ACHN (cell line): ENCODE data around the gene SULF2.

Experiments
- DNase-seq: peaks from one replicate; pipeline ENCODE4 v3.0.0-alpha.2; 2015
- in situ Hi-C: cut with HindIII; loops from 2 replicates; pipeline ENCODE4 v1.10.0; 2017; ENCODE audit warnings: low sequenced_read_pairs, low pct_ligation_motif_present, low pct_unique_long_range_greater_than_20kb

Gene SULF2

DNA sequence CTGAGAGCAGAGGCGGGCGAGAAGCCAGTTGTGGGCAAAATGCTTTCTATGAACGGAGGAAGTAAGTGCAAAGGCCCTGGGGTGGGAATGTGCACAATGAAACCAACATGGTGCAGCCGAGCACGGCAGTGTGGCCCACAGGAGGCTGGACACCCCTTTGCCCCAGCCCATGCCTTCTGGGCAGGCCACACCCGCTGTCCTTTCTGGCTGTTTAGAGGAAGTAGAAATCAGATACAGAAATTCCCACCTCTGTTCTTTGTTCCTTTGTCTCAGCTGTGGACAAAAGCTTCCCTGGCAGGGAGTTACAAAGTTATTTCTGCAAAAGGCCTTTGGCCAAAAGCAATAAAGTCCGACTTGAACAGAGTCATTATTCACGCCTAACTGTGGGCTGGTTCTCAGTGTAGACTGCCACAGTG, 11.9 kb downstream of the SULF2 start:
- in situ Hi-C loops, result no loop called here

DNA sequence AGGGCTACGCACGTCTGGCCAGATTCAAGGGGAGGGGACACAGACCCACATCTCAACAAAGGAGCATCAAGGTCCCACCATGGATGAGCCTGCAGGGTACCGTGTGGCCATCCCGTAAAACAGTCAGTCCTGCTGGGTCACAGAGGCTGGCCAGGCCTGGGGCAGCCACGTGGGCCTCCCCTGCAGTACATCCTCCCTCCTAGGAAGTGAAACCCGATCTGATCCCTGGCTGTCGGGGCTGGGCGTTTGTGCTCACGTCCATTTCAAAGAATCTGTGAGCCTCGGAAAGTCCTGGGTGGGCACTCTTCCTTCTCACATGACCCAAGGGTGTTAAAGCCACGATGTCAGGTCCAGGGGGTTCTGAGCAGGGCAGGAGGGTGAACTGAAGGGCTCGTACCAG, 14.3 kb downstream of the SULF2 start:
- in situ Hi-C loops, result no loop called here
- no peak for DNase-seq

More for the DNA sequence above, 11.9 kb downstream of the SULF2 start:
- no peak for DNase-seq

DNA sequence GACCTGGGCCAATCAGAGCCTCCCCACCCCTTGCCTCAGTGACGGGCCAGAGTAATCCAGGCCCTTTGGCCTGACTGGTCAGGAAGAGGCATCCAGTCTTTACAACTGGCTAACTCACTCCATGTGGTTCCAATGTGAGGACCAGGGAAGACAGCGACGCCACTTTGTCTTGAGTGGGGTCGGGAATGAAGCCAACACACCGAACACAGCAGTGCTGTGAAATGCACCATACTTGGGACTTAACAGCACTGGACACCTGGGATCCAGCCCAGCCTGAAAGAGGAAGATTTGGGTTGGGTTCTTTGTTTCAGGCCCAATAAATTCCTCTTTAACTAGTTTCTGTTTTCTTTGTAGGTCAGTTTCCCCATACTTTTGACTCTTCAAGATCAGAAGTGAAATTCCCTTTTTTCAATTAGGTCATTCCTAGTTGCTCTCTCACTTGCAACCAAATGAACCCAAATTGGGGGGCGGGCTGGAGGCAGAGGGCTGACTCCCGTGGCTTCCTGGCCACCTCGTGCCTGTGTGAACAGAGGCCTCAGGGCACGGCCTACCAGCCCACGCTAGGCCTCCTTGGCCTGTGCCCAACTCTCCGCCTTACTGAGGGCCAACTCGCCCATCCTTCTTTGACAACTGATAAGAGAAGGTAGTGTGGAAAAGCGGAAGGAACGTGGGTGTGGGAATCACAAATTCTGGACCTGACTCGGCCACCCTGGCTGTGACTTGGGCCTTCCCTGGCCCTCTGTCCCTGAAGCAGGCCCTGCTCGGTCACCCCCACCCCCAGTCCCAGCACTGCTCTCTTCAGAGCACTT, 17.1 kb downstream of the SULF2 start:
- in situ Hi-C loops, result no loop called here
- no peak for DNase-seq

DNA sequence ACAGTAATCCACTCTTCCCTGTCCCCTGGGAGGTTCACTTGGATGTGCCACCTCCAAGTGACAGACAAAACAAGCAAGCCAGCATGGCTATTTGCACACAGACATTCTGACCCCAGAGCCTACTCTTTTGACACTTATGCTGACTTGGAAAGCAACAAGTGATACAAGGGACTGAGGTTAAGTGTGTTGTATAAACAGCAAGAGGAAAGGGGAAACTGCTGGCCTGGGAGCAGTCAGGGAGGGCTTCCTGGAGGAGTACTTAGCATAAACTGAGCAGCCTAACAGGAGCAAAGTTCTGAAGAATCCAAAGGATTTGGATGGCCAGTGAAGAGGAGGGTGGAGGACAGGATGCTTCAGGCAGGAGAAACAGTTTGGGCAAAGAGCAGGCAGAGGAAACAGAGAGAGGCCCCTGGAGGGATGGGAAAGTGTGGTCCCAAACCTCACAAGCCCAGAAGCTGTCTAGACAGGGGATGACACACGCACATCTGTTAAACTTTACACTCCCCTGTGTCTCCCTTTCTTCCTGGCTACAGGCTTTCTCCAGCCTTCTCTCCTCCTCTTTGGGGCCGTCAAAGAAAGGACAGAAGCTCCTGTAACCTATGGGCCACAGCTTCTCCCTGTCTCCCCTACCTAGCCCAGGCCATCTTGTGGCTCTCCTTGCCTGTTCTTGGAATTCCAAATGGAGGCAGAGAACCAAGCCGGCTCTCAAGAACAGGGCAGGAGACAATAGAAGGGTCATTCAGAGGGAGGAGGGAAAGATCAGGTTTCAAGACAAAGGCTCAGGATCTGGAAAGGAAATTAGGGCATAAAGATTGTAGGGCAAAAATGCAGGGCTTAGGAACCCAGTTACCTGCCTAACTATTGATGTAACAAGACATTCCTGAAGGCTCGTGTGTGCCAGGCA, 19.3 kb downstream of the SULF2 start:
- no peak for DNase-seq
- in situ Hi-C loops, result no loop called here

DNA sequence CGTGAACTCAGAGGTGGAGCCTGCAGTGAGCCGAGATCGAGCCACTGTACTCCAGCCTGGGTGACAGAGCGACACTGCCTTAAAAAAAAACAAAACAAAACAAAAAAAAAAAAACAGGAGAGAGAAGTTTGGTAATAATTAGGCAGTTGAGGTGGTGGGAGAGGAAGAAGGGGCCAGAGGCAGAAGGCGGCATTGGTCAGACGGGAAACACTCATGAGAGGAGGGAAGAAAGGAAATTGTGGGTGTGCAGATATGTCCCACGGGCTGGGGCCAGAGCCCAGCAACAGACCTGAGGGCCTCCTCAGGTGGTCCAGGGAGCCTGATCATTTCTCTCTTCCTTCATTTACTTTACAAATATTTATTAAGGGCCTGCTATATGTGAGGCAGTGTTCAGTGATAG, 20.0 kb downstream of the SULF2 start:
- no peak for DNase-seq
- in situ Hi-C loops, result no loop called here

DNA sequence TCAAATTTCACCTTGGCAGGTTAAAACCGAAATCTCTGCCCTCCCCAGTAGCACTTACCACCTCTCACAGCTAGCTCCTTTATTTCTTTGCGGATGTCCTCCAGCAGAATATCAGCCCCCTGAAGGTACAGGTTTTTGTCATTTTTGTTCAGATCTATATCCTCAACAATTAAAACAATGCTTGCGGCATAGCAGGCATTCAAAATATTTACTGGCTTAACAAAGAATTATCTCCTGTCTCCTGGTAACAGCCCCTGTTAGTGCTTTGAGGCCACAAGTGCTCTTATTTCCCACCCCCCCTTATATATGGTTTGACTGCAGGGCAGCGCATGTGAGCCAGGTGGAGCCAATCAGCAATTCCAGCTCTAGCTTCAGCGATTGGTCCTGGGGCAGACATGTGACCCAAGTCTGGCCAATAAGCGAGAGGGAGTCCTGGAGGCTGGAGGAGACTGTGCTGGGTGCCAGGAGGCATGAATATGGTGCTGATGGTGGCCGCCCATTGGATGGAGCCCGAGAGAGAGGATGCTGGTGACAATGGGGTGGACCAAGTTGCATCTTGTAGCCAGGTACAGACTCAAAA, 21.0 kb downstream of the SULF2 start:
- in situ Hi-C loops, result no loop called here
- DNase-seq, result peak; percentile 11

DNA sequence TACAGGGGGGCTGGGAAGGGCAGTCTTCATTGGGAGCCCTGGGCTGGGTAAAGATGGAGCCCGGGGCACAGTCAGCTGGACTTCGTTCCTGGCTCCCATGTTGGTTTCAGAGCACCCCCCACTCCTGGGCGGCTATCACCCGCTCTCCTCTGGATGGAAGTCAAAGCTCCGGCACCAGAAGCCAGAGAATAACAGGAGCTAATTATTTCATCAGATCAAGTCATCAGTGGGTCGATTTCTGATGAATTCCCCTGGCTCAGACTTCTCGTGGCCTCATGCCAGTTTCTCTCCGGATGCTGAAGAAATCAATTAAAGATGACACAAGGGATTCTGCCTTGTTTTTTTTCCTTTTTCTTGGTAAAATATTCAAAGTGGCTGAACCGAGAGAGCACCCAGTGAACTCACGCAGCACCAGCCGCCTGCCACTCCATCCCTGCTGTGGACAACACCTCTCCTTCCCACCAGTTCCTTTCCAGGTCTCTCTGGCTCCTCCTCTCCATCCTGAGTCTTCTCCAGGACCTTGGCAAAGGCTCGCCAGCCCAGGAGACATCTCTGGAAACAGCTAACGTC, 22.5 kb downstream of the SULF2 start:
- DNase-seq, result no peak
- in situ Hi-C loops, result no loop called here

DNA sequence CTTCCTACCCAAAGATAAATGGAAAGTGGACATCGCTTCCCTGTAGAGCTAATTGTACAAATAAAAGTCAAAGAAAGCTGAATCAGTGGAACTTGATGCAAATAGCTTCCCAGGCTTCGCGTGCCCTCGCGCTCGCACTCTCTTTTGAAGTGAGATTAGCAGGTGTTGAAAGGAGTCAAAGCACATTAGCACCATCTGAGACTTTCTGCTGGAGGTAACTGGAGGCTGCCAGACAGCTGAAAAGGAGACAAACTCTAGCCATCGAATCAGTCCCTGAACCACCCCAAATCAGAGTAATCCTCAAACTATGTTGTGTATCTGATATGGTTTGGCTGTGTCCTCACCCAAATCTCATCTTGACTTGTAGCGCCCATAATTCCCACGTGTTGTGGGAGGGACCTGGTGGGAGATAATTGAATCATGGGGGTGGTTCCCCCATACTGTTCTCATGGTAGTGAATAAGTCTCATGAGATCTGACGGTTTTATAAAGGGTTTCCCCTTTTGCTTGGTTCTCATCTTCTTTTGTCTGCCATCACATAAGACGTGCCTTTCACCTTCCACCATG, 23.7 kb downstream of the SULF2 start:
- in situ Hi-C loops, result no loop called here

DNA sequence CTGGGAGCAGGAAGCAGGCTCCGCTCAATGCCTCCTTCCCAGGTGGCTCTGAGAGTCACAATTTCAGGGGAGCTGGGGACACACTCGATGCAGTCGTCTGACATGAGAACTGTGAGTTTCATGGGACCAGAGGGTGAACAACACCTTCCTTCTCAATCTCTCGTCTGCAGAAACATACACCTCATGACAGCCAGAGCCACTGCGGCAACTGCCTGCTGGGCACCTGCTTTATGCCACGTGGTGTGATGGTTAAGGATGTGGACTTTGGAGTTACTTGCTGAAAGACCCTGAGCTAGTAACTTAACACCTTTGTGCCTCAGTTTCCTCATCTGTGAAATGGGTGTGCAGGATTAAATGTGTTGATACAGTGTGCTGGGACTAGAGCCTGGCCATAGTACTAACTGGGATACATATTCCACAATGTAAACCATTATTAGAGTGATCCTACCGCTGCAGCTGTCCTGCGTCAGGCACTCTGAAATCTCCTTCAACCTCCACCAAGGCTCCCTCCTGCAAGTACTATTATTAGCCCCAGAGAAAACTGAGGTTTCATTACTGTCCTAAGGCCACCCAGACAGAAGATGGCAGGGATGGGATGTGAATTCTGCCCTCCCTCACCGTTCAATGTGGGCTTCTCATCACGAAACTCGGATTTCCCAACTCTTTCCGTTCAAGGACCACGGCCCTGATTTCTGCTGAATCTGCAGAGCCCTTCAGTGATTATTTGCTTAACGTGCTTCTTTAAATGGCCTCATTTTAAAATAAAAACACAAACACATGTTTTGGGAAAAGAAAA, 24.4 kb downstream of the SULF2 start:
- DNase-seq, result no peak

More for the DNA sequence above, 23.7 kb downstream of the SULF2 start:
- DNase-seq, result no peak

DNA sequence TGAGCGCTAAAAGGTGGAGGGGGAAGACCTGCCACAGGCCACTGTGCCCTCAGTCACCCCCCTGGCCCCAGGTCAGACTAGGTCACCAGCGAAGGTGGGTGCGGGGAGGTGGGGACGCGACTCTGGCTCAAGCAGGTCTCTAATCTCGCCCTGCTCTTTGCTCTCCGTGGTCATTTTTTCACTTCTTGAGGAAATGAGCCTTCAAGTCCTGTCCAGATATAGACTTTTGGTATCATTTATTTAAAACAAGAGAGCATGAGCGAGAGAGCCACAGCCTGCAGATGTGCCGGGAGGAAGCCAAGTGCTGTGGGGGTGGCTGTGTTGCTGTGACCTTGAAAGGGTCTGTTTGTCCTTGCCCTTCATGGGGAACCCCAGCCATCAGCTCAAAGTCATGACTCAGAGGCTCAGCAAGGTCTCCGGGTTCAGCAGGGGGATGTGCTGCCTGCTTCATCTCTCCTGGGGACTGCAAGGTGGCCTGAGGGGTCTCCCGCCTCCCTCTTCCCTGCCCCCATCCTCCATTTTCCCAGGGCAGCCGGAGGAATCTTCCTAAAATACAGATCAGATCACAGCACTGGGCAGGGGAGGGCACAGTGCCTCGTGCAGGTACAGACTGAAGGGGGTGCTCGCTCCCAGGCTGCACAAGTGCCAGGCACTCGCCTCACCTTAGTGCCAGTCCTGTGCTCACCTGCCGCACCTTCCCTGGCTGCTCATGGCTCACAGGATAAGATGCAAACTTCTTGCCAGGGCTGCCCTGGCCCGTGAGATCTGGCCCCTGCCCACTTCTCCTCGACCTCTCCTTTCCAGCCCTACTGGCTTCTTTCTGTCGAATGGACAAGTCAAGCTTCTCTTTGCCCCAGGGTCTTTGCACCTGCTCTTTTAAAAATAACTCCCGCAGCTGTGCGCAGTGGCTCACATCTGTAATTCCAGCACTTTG, 26.5 kb downstream of the SULF2 start:
- DNase-seq, result no peak
- in situ Hi-C loops, result no loop called here

More for the DNA sequence above, 24.4 kb downstream of the SULF2 start:
- in situ Hi-C loops, result no loop called here

DNA sequence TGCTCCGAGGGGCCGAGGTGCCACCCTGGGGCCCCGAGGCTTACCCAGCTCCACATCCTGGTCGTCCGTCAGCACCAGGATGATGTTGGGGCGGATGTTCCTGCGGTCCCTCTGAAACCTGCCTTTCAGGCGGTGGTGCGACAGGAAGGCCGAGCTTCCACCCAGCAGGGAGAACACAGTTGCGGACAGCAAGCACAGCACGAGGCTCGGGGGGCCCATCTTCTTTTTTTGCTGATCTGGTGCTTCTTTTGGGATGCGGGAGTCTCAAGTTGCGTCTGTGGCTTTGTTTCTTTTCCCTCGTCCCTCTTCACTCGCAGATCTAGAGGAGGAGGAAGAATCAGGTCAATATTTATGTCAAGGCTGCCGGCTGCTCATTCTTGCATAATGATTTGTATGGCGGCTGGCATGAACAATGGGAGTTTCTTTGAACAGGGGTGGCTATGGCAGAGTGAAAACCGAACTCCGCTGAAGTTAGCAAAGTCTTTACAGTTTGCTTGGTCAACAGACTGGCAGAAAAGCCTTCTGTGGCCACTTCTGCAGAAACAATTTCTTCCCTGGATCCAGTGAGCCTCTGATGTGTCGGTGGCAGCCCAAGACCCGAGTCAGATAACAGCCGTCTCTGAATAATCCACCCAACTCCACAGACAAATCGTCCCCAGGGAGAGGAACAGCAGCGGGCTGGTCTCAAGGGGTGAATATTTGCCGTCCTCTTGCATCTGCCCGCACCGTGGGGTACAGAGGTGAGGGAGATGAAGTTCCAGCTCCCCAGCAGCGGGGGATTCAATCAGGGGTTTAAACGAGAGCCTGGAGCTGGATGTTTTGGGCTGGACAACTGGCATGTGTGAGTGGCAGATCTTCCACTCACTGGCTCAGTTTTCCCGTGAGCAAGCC, 27.9 kb downstream of the SULF2 start:
- no peak for DNase-seq
- in situ Hi-C loops, result no loop called here

DNA sequence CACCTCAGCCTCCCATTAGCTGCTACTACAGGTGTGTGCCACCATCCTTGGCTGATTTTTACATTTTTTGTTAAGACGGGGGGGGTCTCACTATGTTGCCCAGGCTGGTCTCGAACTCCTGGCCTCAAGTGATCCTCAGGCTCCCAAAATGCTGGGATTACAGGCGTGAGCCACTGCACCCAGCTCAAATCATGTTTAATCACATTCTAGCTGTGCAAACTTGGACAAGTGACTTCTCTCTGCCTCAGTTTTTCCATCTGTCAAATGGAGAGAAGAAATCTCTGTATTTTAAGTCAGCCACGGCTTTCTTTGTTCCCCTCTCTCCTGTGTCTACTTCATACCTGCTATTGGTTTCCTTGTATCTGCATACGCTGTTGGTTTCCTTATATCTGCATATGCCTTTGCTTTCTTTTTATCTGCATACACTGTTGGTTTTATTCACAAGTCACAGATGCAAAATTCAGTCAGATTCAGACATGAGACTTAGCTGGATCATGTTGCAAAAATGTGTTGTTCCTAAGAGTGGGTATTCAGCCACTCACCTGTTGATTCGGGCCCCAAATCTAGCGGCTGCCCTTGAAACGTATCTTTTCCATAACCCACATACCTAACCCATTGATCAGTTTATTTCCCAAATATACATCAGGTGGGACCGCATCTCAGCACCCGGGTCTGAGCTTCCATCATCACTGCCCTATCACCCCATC, 30.2 kb downstream of the SULF2 start:
- DNase-seq, result no peak
- in situ Hi-C loops, result no loop called here

DNA sequence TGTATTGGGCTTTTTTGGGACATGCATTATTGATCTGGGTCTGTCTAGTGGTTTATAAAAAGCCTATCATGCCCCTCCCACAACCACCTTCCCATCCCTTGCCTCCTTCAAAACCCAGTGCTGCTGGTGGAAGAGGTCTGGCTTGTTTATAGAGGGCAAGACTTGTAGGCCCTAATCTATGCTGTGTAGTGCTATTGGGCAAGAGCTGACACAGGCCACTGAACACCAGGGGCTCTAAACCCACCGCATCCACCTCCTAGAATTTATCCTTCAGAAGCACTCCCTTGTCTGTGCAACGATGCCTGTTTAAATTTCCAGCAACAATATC, 30.9 kb downstream of the SULF2 start:
- in situ Hi-C loops, result no loop called here
- no peak for DNase-seq

DNA sequence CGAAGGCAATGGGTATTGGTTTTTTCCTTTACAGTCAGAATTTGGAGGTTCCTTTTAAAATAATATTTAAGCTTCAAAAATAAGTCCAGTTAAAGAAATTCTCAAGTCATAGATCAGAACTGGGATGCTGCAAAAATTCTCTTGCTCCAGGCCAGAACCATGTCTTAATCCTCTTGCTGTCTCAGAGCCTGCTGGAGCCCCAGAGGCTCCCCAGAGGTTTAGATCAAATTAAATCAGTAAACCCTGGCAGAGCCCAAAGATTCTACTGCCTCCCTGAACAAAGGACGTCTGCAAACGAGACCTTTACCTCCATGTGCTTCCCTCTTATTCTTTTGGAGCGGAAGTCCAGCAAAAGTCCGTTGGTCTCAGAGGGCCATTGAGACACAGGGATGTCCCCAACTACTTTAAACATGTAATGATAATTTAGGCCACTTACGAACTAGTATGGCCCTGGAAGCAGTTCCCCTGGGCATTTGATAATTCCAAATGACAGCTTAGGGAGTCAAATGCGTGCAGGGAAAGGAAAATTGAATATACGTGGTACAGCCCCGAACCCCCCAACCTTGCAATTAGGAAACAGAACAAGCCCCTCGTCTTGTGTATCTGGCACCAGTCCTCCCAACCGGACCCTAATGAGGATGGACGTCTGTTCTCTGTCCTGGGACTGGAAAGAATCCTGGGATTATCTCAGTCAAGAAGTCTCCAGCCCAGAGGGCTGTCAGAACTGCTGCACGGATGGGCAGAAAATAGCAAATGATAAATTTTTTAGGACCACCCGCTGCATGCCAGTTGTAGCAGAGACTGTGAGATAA, 31.5 kb downstream of the SULF2 start:
- no peak for DNase-seq
- in situ Hi-C loops, result no loop called here

DNA sequence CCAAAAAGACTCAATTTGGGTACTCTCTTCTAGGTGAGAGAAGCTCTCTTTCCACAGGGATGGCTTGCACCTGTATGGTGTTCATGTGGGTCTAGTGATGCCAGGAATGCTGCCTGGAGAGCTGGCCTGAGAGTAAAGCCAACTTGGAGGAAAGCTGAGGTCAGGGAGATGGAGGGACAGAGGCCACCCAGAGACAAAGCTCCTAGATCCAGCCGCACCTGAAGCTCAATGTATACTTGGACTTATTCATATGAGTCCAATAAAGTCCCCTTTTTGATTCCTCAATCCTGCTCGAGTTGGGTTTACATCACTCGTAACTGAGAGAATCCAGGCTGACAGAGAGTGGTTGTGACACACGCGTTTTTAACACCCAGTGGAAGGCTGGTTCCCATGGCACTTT, 33.8 kb downstream of the SULF2 start:
- in situ Hi-C loops, result no loop called here
- no peak for DNase-seq
